Right renal pelvis (tissue), 4 donors: ENCODE measurements around the gene CMIP. TPM values are rescaled to one million over a fixed set of nuclear protein-coding genes. Genes with fewer than 3 reads are reported as not detected.

Experiments
- DNase-seq, 4 donors: peaks; one replicate each; pipeline ENCODE4 v3.0.0-alpha.2; 2013; ENCODE audit warnings: low read depth in 4 of 4, low spot score in 3 of 4, missing footprints in 1 of 4
- polyA plus RNA-seq, 4 donors: library from polyadenylated mRNA; unstranded; fragments of 120-200 nt; gene quantifications; one replicate each; pipeline ENCODE4 v1.2.1, GENCODE V29; 2013; ENCODE audit not compliant: insufficient read length in 4 of 4

The CMIP gene
- polyA plus RNA-seq, 4 donors = 40.6 to 46.2 (median 44.5) TPM

DNA sequence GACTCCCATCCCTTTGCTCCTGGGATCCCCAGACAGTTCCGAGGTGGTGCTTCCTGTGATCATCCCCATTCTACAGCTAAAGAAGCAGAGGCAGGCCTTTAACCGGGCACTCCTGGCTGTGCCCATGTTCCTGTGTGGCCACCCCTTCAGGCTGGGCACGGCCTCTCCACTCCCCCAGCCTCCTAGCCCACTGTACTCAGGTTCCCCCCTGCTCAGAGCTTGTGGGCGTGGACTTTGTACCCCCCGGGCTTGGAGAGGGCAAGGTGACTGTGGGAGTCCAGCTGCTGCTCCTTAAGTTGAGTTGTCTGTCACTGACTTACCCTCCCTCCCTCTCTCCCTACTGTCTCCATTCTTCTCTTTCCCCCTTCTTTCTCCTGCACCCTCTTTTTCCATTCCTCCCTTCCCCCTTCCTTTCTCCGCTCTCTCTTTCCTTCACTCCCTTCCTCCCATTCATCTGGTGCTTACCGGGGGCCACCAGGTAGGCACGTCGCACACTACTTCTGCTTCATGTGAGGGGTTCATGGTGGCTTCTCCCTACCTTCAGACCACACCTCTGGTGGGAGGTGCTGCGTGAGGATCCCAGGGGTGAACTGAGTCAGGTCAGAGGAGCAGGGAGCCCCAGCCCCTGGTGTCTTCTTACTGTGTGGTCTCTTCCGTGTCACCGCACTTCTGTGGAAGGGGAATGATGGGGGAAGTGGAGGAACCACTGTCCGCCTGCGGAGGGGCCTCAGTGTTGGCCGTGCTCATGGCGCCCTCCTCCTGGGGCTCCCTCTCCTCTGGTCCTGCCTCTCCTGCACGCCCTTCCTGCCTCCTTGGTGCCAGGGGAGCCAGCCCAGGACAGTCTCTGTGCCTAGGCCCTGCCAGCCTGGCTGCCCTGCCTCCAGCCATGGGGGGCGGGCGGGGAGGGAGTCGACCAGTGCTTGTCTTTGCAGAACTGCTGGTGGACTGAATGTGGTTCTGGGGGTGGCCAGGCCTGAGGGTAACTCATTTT is 29.7 kb downstream of the CMIP start:
- no peak for DNase-seq

DNA sequence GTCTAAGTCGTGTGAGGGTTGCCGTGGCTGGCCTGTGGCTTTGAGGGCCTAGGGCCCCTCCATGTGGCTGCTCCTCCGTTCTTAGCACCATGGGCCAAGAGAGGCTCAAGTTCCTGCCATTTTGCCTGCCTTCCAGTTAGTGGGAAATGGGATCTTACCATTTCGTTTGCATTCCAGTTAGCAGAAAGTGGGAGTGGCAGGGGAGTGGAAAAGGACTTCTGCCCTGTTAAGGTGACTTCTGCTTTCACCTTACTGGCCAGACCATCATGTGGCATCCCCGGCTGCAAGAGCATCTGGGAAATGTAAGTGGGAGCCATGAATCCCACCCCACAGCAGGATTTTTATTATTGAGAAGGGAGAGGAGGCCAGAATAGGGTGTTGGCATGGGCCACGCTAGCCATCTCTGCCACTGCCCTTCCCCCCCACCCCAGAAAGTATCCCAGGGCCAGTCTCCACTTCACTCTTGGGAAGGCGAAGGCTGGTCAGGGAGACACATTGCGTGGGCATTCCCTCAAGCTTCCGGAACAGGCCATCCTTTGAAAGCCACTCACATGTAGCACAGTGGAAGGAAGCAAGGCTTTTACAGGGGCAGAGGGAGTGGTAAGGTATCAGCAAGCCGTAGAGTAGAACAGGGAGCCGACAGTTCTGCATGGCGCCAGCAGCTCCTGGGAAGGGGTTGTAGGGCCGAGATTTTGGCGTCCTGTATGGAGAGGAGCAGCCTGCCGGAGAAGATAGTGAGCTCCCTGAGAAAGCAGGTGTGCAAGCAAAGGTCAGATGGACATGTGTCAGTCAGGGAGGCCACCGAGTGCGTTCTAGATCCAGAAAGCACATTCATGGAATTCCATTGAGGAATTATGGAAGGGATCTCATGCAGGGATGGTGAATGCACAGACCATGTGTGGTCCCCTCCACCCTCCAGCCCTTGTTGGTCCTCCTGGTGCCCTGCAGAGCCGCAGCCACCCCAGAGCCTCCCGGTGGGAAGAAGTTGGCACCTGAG is 33.4 kb downstream of the CMIP start:
- no peak for DNase-seq

DNA sequence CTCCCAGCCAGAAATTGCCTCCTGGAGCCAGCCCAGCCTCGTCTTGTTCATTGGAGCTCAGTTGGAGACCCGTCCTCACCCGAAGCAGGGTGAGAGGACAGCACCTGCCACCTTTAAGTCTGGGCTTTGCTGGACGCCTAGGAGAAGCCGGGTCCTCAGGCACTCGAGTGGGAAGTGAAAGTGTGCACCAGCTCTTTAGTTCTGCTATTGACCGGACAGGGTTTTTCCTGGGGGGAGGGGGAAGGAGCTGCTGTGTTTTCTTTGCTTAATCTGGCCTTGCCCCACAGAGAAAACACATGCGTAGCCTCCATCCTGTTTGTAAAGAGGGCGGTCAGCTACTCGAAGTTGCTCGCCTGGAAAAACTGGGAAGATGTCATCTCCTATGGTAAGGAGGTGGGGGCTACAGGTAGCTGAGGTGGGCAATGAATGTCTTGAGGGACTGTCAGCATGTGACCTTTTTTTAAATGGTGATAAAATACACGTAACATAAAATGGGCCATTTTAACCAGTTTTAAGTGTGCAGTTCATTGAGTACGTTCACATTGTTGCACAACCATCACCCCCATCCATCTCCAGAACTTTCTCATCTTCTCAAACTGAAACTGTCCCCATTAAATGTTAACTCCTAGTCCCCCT is 34.4 kb downstream of the CMIP start:
- no peak for DNase-seq

DNA sequence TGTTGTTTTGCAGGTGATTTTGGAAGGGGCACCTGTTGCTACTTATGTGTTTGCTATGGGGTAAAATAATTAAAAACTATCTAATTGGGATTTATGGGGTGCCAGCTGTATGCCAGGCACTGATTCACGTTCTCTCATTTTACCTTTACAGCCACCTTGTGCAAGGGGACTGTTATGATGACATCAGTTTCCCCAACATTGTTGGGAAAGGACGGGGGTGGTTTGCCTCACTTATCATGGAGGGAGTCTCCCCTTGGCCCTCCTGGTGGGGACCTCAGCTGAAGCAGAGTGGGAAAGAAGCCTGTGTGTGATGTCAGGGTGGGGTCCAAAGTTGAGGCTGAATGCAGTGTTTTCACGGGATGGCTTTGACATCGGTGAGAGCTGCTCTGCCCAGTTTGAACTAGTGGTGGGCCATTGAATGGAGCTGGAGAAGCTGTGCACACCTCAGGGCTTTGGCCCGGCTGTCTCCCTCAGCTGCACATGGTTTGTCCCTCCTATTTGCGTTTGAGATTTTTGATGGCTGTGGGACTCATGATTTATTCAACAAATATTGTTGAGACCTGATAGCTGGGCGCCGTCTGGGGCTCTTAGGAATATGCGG is 36.1 kb downstream of the CMIP start:
- no peak for DNase-seq

DNA sequence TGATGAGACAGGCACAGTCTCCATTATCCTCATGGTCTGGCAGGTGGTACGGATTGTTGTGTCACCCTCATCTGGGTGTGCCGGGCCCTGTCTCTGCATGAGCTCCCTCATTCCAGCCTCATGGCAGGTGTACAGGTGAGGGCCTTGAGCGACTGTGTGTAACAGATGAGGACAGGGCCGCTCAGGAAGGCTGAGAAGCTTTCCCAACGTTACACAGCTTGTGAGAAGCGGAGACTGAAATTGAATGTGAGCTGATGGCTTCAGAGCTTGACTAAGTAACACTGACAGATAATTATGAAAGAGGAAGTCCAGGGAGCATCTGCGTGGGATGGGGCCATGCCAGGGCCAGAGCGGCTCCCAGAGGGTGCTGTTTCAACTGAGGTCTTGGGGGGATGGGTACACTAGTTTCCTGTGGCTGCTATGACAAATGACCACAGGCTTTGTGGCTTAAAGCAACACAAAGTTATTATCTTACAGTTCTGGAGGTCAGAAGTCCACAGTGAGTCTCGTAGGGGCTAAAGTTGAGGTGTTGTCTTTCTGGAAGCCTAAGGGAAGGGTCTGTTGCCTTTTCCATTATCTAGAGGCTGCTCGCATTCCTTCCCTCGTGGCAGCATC is 36.7 kb downstream of the CMIP start:
- DNase-seq = no peak

DNA sequence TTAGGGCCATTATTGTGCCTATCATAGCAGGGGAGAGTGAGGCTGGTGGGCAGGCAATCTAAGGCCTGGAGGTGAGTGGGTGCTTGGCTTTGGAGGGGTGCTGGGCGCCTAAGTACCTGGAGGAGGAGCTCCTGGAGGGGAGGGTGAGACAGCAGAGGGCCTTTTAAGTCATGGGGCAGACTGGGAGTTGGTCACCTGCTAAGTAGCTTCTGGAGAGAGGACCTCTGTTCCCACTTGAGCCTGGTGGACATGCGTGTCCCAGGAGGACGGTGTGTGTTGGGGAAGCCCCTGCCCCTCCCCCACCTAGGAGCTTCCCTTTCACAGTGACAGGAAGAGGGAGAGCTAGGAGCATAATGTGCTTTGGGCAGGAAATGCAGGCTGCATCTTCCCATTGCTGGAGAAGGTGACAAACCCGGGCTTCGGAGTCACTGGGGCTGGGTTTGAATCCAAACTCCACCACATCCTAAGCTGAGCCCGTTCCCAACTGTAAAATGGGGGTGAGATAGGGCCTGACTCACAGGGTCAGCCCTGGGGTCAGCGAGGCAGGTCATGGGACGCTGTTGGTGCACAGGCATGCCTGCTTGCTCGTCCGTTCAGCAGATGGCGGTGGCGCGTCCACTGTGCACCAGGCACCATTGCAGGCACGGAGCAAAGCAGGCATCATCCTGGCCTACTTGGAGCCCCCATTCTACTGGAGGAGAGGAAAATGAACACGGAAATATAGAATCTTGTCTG is 37.9 kb downstream of the CMIP start:
- no peak for DNase-seq

DNA sequence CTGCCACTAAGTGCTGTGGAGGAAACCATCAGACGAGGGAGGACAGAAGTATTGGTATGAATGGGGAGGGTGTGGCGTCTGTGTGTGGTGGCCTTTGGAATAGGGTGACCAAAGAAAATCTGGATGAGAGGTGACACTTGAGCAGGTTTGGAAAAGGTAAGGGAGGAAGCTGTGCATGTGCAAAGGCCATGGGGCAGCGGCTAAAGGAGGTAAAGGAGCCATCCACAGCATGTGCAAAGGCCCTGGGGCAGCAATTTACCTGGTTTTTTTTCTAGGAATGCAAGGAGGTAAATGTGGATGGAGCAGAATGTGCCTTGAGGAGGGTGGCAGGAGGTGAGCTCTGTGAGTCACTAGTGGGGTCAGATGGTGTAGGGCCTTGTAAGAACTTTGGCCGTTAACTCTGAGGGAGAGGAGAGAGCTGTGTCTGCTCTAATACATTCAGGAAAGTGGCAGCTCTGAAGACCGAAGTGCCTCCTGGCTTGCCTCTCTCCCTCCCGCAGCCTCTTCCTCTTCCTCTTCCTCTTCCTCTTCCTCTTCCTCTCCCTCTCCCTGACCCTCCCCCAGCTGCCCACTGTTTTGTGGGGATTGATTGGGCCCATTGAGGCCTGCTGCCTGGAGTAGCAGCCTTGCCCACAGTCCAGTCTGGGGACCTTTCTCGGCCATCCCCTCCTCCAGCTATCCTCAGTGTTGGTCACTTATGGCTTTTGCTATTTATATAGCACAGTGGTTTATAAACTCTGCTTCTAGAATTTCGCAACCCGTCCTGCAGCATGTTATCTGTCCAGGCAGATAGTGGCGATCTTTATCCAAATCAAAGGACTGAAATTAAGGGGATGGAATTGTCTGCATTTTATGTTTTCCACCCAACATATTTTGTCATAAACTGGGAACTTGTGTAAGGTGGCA is 38.7 kb downstream of the CMIP start:
- no peak for DNase-seq

DNA sequence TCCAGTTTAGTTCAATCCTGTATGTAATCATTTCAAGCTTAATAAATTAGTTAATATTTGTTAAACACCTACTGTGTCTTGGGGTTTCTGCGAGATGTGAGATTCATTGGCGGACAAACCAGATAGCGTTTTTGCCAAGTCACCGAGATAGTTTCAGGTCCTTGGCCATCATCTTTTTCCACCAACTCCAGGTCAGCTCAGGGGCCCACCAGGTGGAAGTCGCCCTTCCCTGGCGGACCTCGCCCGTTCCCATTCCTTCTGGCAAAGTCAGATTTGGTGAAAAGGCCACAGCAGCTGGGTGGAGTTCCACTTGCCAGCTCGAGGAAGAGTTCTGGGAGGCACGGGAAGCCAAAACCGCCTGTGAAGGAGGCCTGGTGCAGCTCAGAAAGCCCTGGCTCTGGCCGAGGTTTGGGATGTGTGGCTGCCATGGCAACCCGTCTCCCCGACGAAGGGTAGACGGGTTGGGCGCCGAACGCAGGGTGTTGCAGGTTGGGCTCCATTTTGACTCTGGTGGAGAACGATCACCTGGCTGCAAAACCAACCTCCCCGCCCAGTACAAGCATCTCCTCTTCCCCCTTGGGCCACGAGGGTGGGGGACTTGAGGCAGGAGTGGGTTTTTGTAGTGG is 39.5 kb downstream of the CMIP start:
- DNase-seq = no peak

DNA sequence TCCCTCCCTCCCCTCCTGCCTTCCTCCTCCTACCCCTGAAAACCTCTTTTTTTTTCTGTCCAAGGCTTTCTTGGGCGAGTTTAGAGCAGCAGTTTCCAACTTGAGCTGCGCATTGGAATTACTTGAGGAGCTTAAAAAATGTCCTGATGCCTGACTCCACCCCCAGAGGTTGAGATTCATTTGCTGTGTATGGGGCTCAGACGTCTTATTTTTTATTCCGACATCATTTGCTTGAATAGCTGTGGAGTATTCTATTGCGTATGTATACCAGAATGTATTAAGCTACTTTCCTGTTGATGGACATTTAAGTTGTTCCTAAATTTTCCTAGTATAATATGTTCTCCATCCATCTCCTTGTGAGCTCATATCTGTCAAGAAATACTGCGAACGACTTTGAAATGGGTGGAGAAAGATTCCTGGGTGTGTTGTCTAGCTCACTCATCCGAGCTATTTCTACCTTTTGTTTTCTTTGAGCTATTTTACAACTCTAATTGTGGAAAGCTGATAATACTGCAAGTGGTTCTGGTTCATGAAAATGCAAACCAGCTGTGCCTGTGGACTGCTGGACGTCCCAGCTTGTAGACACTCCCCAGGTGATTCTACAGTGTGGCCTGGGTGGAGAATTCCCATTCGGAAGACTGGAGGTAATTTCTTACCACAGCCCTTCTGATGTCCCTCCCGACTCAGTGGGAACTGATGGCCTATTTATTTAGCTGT is 40.5 kb downstream of the CMIP start:
- no peak for DNase-seq

DNA sequence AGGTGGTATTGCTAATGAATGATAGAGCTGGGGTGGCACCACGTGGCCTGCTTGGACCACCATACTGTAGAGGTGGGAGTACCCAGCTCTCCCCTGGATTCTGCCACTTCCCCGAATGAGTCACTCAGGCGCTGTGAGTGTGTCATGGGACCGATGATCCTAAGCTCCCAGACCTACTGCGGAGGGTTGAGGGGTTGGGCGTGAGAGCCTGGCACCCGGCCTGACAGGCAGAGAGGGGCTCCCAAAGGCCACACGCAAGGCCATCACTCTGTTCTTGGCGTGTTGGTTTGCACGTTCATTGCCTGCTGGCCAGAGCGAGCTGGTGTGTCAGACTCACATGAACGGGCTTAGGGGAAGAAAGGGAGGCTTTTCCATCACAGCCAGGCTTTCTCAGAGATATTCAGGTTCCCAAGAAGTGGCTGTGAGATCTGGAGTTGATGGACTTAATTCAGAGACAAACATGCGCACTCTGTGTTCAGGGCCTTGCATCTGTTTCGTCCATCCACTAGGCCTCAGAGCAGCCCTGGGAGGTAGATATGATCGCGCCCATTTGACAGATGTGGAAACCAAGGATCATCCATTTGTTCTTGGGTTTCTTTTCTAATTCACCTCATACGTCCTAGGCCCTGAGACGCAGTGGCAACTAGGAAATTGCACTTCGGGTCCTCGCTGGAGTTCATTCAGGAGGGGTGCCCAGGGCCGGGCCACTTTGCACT is 41.4 kb downstream of the CMIP start:
- DNase-seq = no peak

DNA sequence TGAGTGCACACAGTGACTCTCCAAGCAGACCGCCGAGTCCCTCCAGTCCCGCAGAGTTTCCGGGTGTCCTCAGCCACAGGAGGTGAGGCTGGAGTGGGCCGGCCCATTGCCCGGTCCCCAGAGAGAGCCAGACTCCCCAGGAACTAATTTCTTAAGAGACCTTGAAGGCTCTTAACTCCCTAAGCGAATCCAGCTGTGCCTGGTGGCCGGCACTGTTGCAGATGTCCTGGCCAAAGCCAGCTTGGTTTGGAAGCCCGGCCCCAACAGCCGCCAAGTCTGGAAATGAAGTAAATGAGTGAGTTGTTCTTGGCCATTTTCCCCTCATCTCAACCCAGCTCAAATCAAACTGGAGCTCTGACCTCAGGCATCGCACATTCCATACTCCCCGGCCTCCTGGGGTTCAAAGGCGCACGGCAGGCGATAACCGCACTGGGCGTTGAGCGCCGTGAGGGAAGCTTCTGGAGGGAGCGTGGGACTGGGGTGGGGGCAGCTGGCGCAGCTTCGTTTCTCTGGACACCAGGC is 42.0 kb downstream of the CMIP start:
- DNase-seq = peak in 2 of 4 donors; percentile 25 to 33

DNA sequence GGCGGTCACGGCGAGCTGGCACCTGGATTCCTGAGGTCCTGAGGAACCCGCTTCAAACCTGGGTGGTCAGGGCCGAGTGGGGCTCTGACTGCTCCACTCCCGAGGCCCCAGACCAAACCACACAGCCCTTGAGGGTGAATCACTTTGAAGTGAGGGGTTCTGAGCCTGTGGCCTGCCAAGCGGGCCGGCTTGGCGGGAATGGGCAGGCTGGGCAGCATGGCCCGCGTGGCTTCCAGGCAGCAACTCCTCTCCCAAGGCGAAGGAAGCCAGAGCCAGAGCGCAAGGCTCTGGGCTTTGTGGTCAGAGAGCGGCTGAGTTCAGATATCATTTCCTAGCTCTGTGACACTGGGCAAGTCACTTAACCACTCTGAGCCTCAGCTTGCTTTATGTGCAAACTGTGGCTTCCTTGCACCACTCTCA is 42.7 kb downstream of the CMIP start:
- no peak for DNase-seq

DNA sequence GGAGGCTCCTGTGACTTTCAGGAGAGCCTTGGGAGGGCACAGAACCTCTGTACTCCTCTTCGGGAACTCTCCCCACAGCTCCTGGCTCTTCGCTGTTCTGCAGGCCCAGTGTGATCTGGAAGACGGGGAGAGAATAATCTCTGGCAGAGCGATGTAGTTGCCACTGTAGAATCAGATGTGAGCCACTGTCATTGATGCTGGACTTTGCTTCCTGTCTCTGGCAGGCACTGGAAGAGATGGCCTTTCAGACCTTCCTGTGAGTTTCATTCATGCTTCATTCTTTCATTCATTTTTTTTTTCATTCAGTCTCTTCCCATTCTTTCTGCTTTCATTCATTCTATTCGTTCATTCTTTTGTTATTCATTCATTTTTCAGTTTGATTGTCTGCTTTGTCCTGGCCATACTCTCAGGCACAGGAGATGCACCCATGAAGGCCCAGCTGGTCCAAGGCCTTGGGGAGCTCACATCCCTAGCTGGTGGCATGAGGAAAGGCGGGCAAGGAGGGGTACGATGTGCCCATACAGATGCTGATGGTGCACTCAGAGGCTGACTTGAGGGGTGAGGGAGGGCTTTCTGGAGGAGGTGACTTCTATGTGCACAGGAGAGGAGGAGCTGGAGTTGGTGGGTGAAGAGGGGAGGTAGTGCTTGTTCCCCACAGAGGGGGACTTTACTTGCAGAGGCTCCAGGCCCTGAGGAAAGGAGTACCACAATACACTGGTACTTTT is 44.2 kb downstream of the CMIP start:
- DNase-seq = no peak

DNA sequence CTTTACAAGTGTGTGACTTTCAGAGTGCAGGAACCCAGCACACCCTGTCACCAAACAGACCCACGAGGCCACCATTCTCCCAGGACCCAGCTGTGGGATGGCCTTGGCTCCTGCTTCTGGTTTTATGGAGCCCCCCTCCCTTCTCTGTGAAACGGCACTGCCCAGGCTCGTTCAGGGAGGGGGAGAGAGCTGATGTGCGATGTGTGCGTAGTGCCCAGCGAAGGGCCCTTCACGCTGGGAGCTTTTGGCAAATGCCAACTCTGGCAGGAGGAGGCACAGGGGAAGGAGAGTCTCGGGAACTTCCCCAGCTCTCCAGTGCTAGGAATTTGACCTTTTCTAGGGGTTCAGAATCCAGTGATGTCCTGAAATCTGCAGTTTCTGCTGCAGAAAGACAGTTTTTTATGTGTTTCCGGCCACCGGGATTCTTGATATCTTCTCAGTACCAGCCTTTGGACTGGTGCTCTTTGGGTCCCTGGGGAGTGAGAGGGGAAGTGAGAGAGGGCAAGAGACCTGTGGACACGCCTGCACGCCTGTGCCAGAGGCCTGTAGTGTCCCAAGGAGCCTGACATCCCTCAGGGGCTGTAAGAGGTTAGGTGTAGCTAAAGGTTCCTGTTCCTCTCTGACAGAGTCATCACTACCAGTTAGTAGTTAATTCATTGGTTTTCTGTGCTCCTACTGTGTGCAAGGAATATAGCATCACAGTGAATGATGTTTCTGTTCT is 45.1 kb downstream of the CMIP start:
- no peak for DNase-seq
